ENCODE measurements around the gene CACNA2D4.
"Not testable (repeated sequence)": the region's sequence is repeated elsewhere in the genome, so short reads cannot be mapped to it uniquely, and the experiment has no call there.

CACNA2D4 gene

DNA sequence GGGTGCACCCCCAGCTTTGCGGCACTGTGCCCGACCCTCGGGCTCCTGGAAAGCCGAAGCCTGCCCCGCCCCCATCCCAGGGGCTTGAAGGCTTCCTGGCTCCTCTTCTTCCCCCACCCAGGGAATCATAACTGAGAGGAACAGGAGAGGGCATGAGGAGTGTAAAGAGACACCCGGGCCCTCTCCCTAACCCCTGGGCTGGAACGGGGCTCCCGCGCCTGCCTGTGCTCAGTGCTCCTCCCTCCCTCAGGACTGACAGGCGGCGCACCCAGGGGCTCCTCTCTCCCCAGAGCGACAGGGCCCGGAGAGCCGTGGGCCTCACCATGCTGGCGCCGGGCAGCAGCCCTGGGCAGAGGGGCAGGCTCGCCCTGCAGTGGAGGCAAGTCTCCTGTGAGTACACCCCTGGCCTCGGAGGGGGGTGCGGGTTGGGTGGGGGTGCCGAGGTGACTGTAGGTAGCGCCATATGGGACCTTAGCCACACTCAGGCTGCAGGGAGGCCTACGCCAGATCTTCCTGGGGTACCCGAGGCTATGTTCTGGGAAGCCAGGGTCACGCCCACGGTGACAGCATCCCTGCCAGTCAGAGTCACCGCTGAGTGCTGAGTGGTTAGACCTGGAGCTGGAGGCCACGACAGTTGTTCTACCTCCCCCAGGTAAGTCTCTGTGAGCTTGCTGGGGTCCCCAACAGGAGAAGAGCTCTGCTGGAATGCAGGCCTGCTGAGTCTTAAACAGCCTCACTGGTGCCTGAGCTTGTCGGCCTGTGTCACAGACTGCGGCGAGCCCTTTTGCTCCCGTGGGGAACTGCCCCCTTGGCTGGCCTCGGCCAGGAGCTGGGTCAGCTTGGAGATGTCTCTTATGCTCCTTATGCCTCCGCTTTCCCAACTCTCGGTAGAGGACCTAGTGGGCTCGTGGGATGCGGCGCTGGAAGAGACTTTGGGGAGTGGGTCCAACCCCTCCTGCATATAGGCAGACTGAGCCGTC, 90.3 kb downstream of the CACNA2D4 start:
- DNase-seq (ENCODE audit: low read depth, low spot score): no peak

DNA sequence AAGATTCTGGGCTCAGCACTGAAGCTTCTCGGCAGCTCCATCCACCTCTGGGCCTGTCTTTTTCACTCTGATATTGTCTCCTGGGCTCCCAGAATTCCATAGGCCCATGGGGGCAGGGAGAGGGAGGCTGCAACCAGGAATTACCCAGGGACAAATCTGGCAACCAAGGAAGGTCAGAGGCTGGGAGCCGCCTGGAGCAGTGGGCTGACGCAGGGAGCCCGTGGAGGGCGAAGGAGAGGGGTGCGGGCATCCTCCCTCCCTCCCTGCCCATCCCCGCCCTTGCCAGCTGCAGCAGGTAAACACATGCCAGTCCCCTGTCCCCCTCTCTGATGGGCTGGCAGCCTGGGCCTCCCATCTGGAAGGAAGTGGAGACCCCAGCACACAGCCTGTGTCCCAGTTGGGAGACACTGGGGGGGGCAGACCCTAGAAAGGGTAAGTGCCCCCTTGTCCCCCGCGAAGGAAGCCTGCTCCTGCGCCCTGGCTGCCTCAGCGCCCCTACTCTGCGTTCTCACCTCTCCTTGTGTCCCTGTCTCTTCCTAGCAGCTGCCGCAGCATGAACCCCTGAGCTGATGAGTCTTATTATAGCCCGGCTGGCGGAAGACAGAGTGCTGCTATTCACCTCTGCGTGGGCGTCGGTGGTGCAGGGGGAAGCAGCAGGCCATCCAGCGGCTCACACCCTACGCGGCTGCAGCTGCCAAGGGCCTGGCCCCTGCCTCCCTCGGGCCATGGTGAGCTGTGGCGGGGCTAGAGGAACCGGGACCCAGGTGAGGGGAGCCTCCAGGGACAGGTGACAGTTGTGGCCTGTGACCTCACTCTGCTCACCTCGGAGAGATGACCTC, 91.4 kb downstream of the CACNA2D4 start:
- H3K4me3 ChIP-seq (ENCODE audit: low read length): no peak overlapping the region
- DNase-seq (ENCODE audit: low read depth, low spot score): no peak

More for the DNA sequence above, 90.3 kb downstream of the CACNA2D4 start:
- H3K4me3 ChIP-seq (ENCODE audit: low read length): no peak overlapping the region

DNA sequence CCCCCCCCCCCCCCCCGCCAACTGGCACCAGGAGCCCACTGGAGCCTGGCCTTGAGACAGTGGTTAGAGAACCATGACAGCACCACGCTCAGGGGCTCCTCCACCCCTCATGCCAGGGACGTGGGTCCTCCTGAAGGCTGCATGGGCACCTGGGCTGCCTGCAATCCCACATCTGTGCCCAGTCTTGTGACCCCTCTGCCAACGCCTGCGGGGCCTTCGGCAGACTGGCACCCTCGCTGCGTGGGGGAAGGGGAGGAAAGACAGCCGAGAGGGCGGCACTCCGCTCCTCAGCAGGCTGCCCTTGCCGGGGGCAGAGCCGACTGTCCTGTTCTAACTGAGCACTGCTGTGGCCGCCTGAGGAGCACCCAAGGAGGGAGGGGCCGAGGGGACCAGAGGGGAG, 92.1 kb downstream of the CACNA2D4 start:
- no peak overlapping the region for H3K4me3 ChIP-seq (ENCODE audit: low read length)
- DNase-seq (ENCODE audit: low read depth, low spot score): no peak

DNA sequence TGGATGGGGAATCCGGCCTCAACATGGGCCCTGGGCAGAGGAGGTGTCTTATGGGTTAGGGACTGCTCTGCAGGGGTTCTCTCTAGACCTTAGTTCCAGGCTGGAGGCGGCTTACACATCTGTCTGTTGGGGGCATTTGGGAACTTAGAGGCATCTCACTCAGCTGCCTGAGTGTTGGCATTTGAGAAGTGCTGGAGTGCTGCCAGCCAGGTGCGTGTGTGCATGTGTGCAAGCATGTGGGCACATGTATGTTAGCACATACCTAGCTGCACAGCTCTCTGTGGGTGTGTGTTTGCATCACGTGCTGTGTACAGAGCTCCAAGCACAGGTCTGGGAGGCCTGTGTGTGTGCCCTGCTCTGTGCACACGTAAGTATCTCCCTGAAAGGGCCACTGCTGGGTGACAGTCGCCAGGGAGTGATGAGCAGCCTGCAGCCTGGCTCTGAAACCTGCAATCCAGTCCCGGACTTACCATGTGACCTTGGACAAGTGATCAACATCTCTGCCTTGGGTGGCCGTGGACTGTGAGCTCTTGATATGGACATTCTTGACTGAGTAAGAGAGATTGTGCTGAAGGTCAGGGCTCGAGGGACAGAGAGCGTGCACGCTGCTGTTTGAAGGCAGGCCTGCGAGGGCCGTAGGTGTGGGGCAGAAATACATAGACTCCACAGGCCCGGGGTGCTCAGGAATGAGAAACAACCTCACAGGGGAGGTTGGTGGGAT, 92.9 kb downstream of the CACNA2D4 start:
- no peak overlapping the region for H3K4me3 ChIP-seq (ENCODE audit: low read length)
- DNase-seq (ENCODE audit: low read depth, low spot score): no peak

DNA sequence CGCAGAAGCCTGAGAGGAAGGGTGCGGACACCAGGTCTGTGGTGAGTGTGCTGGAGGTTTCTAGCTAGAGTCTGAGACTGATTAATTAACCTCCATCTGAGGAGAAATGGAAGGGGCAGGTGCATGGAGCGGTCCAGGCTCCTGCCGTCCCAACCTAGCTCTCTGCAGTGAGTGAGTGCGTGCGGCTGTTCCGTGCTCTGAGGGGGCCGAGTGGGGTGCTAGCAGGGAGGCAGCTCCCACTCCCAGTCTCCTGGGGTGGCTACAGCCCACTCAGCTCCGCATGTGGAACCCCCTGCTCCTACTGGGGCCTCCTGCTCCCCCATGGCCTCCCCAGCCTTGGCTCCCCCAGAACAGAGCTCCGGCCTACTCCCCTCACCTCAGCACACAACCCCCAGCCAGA, 95.2 kb downstream of the CACNA2D4 start:
- H3K4me3 ChIP-seq (ENCODE audit: low read length): no peak overlapping the region
- no peak for DNase-seq (ENCODE audit: low read depth, low spot score)

GRCh38 chr12:1822699-1823098, 95.8 kb downstream of the CACNA2D4 start:
- no peak overlapping the region for H3K4me3 ChIP-seq (ENCODE audit: low read length)
- DNase-seq (ENCODE audit: low read depth, low spot score): no peak

DNA sequence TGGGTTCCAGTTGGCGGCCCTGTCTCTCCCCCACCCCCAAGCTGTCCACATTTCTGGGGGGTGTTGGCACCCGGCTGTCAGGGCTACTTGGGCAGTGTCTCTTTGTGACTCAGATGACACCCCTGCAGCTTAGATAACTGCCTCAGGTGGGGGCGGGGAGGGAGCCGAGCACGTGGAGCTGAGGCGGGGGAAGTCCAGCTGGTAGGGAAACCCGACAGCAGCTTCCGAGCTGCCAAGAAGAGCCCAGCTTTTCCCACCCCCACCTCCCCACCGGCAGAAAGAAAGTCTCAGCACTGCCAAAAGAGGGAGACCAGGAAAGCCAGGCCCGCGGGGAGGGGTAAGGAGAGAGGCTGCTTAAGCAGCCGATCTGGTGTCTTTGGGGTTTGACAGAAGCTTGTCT, 96.6 kb downstream of the CACNA2D4 start:
- no peak overlapping the region for H3K4me3 ChIP-seq (ENCODE audit: low read length)
- no peak for DNase-seq (ENCODE audit: low read depth, low spot score)

GRCh38 chr12:1820896-1821291, 97.6 kb downstream of the CACNA2D4 start:
- no peak overlapping the region for H3K4me3 ChIP-seq (ENCODE audit: low read length)
- no peak for DNase-seq (ENCODE audit: low read depth, low spot score)

- DNase-seq (ENCODE audit: low read depth, low spot score): no peak
- no peak within 1 kb of the TSS for H3K4me3 ChIP-seq (ENCODE audit: low read length)
Observed at GRCh38 chr12:1820191-1820895, 98.1 kb downstream of the CACNA2D4 start, which contains the start of gene LRTM2. Gene LRTM2 (plus strand): TSS chr12:1820565. CDS start chr12:1828149, 7,584 bp downstream.

GRCh38 chr12:1819571-1819970, 98.9 kb downstream of the CACNA2D4 start:
- no peak for DNase-seq (ENCODE audit: low read depth, low spot score)
- no peak overlapping the region for H3K4me3 ChIP-seq (ENCODE audit: low read length)

- DNase-seq (ENCODE audit: low read depth, low spot score): no peak
- no peak overlapping the region for H3K4me3 ChIP-seq (ENCODE audit: low read length)
Observed at GRCh38 chr12:1819050-1819449, 99.4 kb downstream of the CACNA2D4 start.

- not testable (repeated sequence) for DNase-seq (ENCODE audit: low read depth, low spot score); H3K4me3 ChIP-seq (ENCODE audit: low read length)
Observed at GRCh38 chr12:1817928-1818327, 100.5 kb downstream of the CACNA2D4 start.

DNA sequence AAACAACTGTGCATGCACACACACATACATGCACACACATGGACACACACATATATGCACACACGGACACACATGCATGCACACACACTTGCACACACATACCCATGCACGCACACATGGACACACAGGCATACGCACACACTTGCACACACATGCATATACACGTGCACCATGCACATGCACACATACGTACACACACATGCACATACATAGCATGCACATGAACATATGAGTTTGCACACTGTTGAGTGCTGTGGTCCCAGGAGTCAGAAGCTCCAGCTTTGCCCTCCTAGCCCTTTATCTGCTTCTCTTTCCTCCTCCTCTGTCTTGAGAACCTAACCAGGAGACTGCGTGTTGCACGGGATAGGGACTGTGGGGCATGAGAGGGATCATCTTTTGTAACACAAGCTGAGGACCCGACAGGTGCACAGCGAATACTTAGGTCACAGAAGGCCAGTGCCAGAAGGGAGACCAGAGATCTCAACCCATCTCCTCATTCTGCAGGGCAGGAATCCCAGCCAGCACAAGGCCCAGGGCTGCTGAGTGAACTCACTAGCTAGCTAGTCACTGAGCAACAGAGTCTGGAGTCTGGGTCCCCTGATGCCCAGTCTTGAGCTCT, 101.6 kb downstream of the CACNA2D4 start:
- H3K4me3 ChIP-seq (ENCODE audit: low read length): no peak overlapping the region
- no peak for DNase-seq (ENCODE audit: low read depth, low spot score)

DNA sequence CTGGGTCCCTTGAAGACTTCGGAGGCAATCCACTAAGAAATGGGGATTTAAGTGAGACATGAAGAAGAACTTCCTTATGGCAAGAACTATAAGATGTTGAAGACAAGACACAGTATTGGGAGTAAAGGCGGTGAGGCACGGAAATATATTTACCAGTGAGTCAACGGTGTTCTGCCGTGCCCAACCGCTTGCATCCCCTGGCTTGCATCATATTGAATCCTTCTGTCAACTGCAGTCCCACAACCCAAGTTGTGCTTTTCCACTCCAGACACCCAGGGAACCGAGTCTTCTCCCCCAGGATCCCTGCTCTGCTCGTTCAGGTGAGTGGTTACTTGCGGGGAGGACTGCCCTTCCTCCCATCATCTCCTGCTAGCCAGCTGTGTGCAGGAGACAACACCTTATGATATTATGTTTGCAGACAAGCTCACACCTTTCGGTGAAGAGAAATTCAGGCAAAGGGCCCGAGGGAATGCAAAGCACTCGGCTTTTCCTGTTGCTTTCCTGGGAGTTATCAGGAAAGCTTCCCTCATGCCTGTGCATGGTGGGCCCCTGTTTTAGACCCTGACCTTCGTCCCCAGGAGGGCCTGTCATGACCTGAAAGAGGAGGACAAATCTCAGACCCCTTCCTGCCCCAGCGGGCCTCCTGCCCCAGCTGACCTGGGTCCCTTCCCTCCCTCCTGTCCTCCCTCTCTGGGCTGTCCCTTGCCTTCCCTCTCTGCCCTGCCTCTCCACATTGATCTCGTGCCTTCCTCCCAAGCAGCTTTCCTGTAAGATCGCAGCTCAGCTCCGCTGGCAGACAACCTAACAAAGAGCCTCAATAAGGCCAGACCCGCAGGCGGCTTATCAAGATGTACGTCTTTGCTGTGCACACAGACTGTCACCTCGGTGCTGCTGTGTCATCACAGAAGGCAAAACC, 102.4 kb downstream of the CACNA2D4 start:
- no peak for DNase-seq (ENCODE audit: low read depth, low spot score)
- H3K4me3 ChIP-seq (ENCODE audit: low read length): no peak overlapping the region

DNA sequence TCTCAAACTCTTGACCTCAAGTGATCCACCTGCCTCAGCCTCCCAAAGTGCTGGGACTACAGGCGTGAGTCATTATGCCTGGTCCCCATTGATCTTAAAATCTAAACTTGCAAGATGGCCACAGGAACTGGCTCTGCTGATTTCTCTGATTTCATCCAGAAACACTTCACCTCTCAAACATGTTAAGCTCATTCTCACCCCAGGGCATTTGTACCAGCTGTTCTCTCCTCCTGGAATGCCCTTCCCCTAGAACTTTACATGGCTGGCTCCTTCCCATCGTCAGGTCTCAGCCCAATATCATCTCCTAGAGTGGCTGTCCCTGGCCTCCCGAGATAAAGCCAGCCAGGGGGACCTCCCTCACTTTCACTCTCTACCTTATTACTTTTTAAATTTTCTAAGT, 103.3 kb downstream of the CACNA2D4 start:
- DNase-seq (ENCODE audit: low read depth, low spot score): no peak
- no peak overlapping the region for H3K4me3 ChIP-seq (ENCODE audit: low read length)

DNA sequence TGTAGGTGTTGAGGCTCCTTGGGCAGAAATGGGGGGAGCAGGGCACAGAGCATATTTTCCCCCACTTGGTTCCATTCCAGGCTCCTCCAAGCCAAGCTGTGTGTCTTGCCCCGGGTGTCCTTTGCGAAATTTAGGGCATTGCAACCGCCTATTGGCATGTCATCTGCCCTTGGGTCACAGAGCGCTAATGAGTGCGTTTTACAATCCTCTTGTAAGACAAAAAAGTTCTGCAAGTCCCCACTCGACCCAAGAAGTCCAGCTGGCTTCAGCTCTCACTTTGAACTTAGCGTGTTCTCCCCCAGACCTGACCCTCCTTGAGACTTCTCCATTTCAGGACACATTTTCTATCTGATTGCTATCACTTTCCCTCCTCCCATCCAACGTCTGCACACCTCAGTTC, 104.2 kb downstream of the CACNA2D4 start:
- no peak for DNase-seq (ENCODE audit: low read depth, low spot score)
- H3K4me3 ChIP-seq (ENCODE audit: low read length): no peak overlapping the region

- DNase-seq (ENCODE audit: low read depth, low spot score): no peak
- H3K4me3 ChIP-seq (ENCODE audit: low read length): no peak overlapping the region
Observed at GRCh38 chr12:1812650-1813302, 105.7 kb downstream of the CACNA2D4 start.
